OCI-LY3 (cell line): ENCODE measurements around the gene BEND7.

Experiments
- EZH2phosphoT487 ChIP-seq: fragments of 200-600 bp; shearing (Covaris generic); IDR thresholded peaks from 2 replicates; pipeline ENCODE4 v1.6.1; 2018; ENCODE audit warnings: antibody characterized with exemption, mixed run types, low read depth
- TF ChIP-seq, protein P1 (sequence below): fragments of 200-600, 300-600 bp; sonication (generic); IDR thresholded peaks from 2 replicates; pipeline ENCODE4 v1.5.1; 2014; ENCODE audit warnings: antibody characterized with exemption, low read length, low read depth

- TF ChIP-seq, protein P1, sequence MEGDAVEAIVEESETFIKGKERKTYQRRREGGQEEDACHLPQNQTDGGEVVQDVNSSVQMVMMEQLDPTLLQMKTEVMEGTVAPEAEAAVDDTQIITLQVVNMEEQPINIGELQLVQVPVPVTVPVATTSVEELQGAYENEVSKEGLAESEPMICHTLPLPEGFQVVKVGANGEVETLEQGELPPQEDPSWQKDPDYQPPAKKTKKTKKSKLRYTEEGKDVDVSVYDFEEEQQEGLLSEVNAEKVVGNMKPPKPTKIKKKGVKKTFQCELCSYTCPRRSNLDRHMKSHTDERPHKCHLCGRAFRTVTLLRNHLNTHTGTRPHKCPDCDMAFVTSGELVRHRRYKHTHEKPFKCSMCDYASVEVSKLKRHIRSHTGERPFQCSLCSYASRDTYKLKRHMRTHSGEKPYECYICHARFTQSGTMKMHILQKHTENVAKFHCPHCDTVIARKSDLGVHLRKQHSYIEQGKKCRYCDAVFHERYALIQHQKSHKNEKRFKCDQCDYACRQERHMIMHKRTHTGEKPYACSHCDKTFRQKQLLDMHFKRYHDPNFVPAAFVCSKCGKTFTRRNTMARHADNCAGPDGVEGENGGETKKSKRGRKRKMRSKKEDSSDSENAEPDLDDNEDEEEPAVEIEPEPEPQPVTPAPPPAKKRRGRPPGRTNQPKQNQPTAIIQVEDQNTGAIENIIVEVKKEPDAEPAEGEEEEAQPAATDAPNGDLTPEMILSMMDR: no peak
- no peak for TF ChIP-seq EZH2phosphoT487
These were observed 129.1 kb downstream of the BEND7 start for GRCh38 chr10:13399752-13400151.
